Testis (tissue), 3 donors: Measurements from ENCODE around the gene SMTNL1. TPM values are rescaled to one million over a fixed set of nuclear protein-coding genes. Genes with fewer than 3 reads are reported as not detected.

Source experiments
- DNase-seq: peaks from one replicate; pipeline ENCODE4 v3.0.0-alpha.2; 2019
- H3K27ac ChIP-seq, 2 donors: fragments of 200-600 bp; sonication (generic); one replicate each; pipeline ENCODE4 v1.5.1; 2019
- H3K27me3 ChIP-seq: fragments of 200-600 bp; sonication (generic); one replicate; pipeline ENCODE4 v1.5.1; 2019
- H3K36me3 ChIP-seq: fragments of 200-600 bp; sonication (generic); one replicate; pipeline ENCODE4 v1.5.1; 2017; ENCODE audit warnings: low read depth; ENCODE audit errors: missing control alignments
- H3K4me1 ChIP-seq: fragments of 200-600 bp; sonication (generic); one replicate; pipeline ENCODE4 v1.5.1; 2019
- H3K4me3 ChIP-seq, 2 donors: fragments of 200-600 bp; sonication (generic); one replicate each; pipeline ENCODE4 v1.5.1; 2017 to 2019
- H3K9me3 ChIP-seq: fragments of 200-600 bp; sonication (generic); one replicate; pipeline ENCODE4 v1.5.1; 2017
- CTCF ChIP-seq, 3 experiments: fragments of 450-650 bp in 2 of 3; fragments of 200-600 bp in 1 of 3; sonication (generic) in 1 of 3; IDR thresholded peaks; one replicate each; pipeline ENCODE4 v1.5.1; 2016 to 2019; ENCODE audit warnings: antibody characterized with exemption in 3 of 3, mild to moderate bottlenecking in 2 of 3, moderate library complexity in 1 of 3
- POLR2A ChIP-seq: fragments of 450-650 bp; IDR thresholded peaks from one replicate; pipeline ENCODE4 v1.6.1; 2017; ENCODE audit warnings: antibody characterized with exemption, mild to moderate bottlenecking, moderate library complexity
- WGBS, 2 donors: methylation state at CpG; one replicate each; pipeline ENCODE4 v1.1.5; 2018; 5-methylcytosine and 5-hydroxymethylcytosine counted together
- intact Hi-C: fragments of 100-400 bp; cut with DNase I; formaldehyde crosslinking; loops from one replicate; pipeline ENCODE4 v1.15.1; 2023; ENCODE audit warnings: low total_unique reads
- polyA plus RNA-seq: library from polyadenylated mRNA; stranded (reverse); fragments of 350-450 nt; fragmentation: Illumina TruSeq; extraction: RNeasy Lipid Tissue Mini Kit (QIAGEN cat#74804); gene quantifications from one replicate; pipeline ENCODE4 v1.2.3, GENCODE V29; 2014; ENCODE audit warnings: low read depth, low replicate concordance; ENCODE audit not compliant: insufficient read depth
- total RNA-seq, 2 donors: library from RNA; depleted of rRNA; stranded (reverse); fragments of >200 nt; gene quantifications; one replicate each; pipeline ENCODE4 v1.2.3, GENCODE V29; 2016

Gene SMTNL1
- total and polyA plus RNA-seq, 3 donors from 2014 or later = 0.37 to 2.0 (median 0.47) TPM

- no peak for DNase-seq
Measured at GRCh38 chr11:57501953-57502352, 35.4 kb upstream of the SMTNL1 start.

GRCh38 chr11:57502376-57502775 is 35.0 kb upstream of the SMTNL1 start:
- H3K9me3 ChIP-seq = no peaks in the 10 kb centered on the region
- WGBS, 2 donors = 96 to 98% methylated on average over 3 of the region's 3 CpGs
- intact Hi-C loops = no loop called here
- H3K4me1 ChIP-seq = peaks cover 19% of the 10 kb centered on the region
- no peak for TF ChIP-seq POLR2A
- TF ChIP-seq CTCF (IDR thresholded peaks at IDR 0.05) = no peak
- H3K4me3 ChIP-seq = no peak overlapping the region
- no peak for DNase-seq
- no peaks in the 10 kb centered on the region for H3K36me3 ChIP-seq
- no peak overlapping the region for H3K27ac ChIP-seq
- H3K27me3 ChIP-seq = no peaks in the 10 kb centered on the region

More at GRCh38 chr11:57501953-57502352, 35.4 kb upstream of the SMTNL1 start:
- Histone ChIP-seq H3K4me3 (no peak overlapping the region), H3K9me3 (no peaks in the 10 kb centered on the region), H3K27me3 (no peaks in the 10 kb centered on the region), H3K36me3 (no peaks in the 10 kb centered on the region), H3K4me1 (peaks cover 19% of the 10 kb centered on the region), H3K27ac (no peak overlapping the region)
- intact Hi-C loops = no loop called here
- TF ChIP-seq POLR2A (no peak), CTCF (IDR thresholded peaks at IDR 0.05) (no peak)
- 62 to 66% methylated on average over 4 of the region's 4 CpGs for WGBS, 2 donors

GRCh38 chr11:57502870-57503269 is 34.5 kb upstream of the SMTNL1 start:
- H3K9me3 ChIP-seq = no peaks in the 10 kb centered on the region
- TF ChIP-seq CTCF (IDR thresholded peaks at IDR 0.05) (no peak), POLR2A (no peak)
- H3K4me1 ChIP-seq = peaks cover 19% of the 10 kb centered on the region
- H3K27ac ChIP-seq = no peak overlapping the region
- intact Hi-C loops = no loop called here
- DNase-seq = no peak
- H3K4me3 ChIP-seq = no peak overlapping the region
- no peaks in the 10 kb centered on the region for H3K27me3 ChIP-seq
- H3K36me3 ChIP-seq = no peaks in the 10 kb centered on the region

GRCh38 chr11:57504511-57504910 is 32.9 kb upstream of the SMTNL1 start:
- H3K27me3 ChIP-seq = no peaks in the 10 kb centered on the region
- H3K27ac ChIP-seq = no peak overlapping the region
- no peak for DNase-seq
- intact Hi-C loops = no loop called here
- peaks cover 10% of the 10 kb centered on the region for H3K4me1 ChIP-seq
- no peak overlapping the region for H3K4me3 ChIP-seq
- no peak for TF ChIP-seq CTCF (IDR thresholded peaks at IDR 0.05)
- no peak for TF ChIP-seq POLR2A
- no peaks in the 10 kb centered on the region for H3K9me3 ChIP-seq
- H3K36me3 ChIP-seq = no peaks in the 10 kb centered on the region
- WGBS, 2 donors = 85 to 96% methylated on average over 4 of the region's 4 CpGs

- Histone ChIP-seq H3K4me3 (no peak overlapping the region), H3K9me3 (no peaks in the 10 kb centered on the region), H3K4me1 (no peaks in the 10 kb centered on the region), H3K27ac (no peak overlapping the region), H3K36me3 (no peaks in the 10 kb centered on the region), H3K27me3 (no peaks in the 10 kb centered on the region)
- 92 to 93% methylated on average over 1 of the region's 1 CpG for WGBS, 2 donors
- intact Hi-C loops = no loop called here
- TF ChIP-seq POLR2A (no peak), CTCF (IDR thresholded peaks at IDR 0.05) (no peak)
- no peak for DNase-seq
Measured at GRCh38 chr11:57506522-57506921, 30.9 kb upstream of the SMTNL1 start.
